ENCODE results near the gene DNHD1. TPM values are rescaled to one million over a fixed set of nuclear protein-coding genes. Genes with fewer than 3 reads are reported as not detected.

The DNHD1 gene
- total and polyA plus RNA-seq, 8 donors = 1.9 to 11.2 (median 3.5) TPM

DNA sequence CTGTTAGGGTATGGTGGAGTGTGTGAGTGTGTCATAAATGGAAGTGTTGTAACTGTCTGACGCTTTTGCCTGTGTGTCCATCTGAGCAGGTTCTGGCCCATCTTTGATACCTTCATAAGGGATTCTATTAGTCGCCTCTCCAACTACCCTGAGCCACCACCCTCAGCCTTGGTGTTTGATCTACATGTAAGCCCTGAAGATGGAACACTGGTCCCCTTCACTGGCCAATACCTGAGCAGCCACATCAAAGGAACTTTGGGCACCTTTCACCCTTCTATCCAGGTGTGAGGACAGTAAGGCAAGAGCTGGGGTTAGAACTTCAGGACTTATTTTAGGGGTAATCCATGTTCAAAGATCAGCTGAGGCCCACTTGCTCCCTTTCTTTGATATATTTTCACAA, 51.0 kb downstream of the DNHD1 start:
- WGBS, 2 donors = 92 to 98% methylated on average over 2 of the region's 2 CpGs
- H3K36me3 ChIP-seq = no peaks in the 10 kb centered on the region
- FAIRE-seq (no peak), ATAC-seq (no peak), DNase-seq (no peak)
- TF ChIP-seq, protein P1, sequence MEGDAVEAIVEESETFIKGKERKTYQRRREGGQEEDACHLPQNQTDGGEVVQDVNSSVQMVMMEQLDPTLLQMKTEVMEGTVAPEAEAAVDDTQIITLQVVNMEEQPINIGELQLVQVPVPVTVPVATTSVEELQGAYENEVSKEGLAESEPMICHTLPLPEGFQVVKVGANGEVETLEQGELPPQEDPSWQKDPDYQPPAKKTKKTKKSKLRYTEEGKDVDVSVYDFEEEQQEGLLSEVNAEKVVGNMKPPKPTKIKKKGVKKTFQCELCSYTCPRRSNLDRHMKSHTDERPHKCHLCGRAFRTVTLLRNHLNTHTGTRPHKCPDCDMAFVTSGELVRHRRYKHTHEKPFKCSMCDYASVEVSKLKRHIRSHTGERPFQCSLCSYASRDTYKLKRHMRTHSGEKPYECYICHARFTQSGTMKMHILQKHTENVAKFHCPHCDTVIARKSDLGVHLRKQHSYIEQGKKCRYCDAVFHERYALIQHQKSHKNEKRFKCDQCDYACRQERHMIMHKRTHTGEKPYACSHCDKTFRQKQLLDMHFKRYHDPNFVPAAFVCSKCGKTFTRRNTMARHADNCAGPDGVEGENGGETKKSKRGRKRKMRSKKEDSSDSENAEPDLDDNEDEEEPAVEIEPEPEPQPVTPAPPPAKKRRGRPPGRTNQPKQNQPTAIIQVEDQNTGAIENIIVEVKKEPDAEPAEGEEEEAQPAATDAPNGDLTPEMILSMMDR (IDR thresholded peaks at IDR 0.05) = no peak
- peaks cover 0 to 7% (median 4%) of the 10 kb centered on the region in 3 donors for H3K4me1 ChIP-seq
- H3K27ac ChIP-seq = no peak overlapping the region
- H3K27me3 ChIP-seq = no peaks in the 10 kb centered on the region
- no peak overlapping the region for H3K4me3 ChIP-seq
- no peaks in the 10 kb centered on the region for H3K9me3 ChIP-seq
- intact Hi-C loops (cut with DNase I) = loop anchor here in 1 of 3 donors (5.0 kb wide), 1 partner anchor 39 kb away; no protein-coding TSS in a partner anchor

DNA sequence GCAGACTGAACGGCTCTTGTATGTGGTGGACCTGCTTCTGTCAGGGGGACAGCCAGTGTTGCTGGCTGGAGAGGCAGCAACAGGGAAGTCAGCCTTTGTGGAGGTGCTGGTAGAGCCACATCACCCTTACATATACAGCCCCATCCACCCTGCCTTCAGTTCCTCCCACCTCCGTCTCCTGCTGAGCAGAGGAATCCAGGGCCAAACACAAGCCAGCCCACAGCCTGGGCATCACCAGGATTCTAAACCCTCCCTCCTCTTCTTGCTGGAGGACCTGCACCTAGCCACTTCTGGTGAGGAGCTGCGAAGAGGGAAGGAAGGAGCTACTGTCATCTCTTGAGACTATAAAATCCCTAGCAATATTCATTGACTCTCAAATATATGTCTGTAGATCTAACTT, 51.6 kb downstream of the DNHD1 start:
- Histone ChIP-seq H3K27ac (no peak overlapping the region), H3K4me1 (peaks cover 0 to 9% (median 4%) of the 10 kb centered on the region in 3 donors), H3K36me3 (no peaks in the 10 kb centered on the region), H3K9me3 (no peaks in the 10 kb centered on the region), H3K27me3 (no peaks in the 10 kb centered on the region), H3K4me3 (no peak overlapping the region)
- TF ChIP-seq, protein P1 (IDR thresholded peaks at IDR 0.05) = no peak
- WGBS, 2 donors = 86 to 92% methylated on average over 3 of the region's 3 CpGs
- DNase-seq = no peak
- intact Hi-C loops (cut with DNase I) = loop anchor here in 1 of 3 donors (5.0 kb wide), 1 partner anchor 39 kb away; no protein-coding TSS in a partner anchor
- ATAC-seq = no peak
- FAIRE-seq = no peak

DNA sequence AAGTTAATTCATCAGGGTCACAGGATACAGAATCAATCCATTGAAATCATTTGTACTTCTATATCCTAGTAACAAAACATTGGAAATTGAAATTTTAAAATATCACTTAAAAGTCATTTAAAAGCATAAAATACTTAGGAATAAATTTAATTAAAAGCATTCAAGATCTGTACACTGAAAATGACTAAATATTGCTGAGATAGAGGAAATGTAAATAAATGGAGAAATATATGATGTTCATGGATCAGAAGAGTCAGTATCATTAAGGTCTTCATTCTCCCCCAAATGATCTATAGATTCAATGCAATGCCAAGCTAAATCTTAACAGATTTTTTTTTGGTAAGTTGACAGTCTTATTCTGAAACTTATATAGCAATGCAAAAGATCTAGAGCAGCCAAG, 56.6 kb downstream of the DNHD1 start:
- Histone ChIP-seq H3K27ac (no peak overlapping the region), H3K36me3 (no peaks in the 10 kb centered on the region), H3K4me3 (no peak overlapping the region), H3K27me3 (no peaks in the 10 kb centered on the region), H3K4me1 (peaks cover 0 to 10% (median 0%) of the 10 kb centered on the region in 3 donors), H3K9me3 (no peaks in the 10 kb centered on the region)
- intact Hi-C loops (cut with DNase I) = no loop called here
- ATAC-seq = no peak
- FAIRE-seq = no peak
- TF ChIP-seq, protein P1 (IDR thresholded peaks at IDR 0.05) = no peak
- no peak for DNase-seq

DNA sequence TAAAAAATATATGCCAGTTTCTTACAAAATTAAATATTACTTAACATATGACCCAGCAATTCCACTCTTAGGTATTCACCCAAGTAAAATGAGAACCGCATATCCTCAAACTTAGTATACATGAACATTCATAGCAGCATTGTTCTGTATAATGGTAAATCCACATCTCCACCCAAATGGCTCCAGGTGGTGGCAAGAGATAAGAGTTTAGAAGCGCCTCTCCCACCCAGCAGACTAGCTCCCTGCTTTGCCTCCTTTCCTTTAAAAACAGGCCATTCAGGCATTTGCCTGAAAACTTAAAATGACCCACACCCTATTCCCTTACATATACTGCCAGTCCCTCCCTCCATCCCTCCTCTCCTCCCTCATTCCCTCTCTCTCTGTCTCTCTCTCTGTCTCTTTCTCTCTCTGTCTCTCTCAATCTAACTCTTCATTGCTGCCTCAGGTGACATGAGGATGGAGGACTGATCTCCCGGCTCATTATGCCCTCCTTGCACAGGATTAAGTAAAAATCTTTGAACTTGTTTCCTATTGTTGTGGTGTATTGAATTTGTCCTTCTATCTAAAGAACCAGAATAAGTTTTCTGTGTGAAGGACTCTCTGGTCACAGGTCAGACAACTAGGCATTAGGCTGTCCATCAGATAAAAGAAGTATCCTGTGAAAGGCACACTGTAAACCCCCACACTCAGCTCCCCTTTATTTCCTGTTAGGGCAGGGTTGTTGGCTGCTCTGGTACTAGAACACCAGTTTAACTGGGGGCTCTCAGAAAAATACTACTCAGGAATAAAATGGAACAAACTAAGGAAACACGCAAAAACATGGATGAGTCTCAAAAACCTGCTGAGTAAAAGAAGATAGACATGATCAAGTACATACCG, 58.0 kb downstream of the DNHD1 start:
- no peak overlapping the region for H3K4me3 ChIP-seq
- peaks cover 0 to 10% (median 0%) of the 10 kb centered on the region in 3 donors for H3K4me1 ChIP-seq
- intact Hi-C loops (cut with DNase I) = no loop called here
- ATAC-seq (no peak), FAIRE-seq (no peak), DNase-seq (no peak)
- H3K27ac ChIP-seq = no peak overlapping the region
- 90 to 98% methylated on average over 5 of the region's 5 CpGs for WGBS, 2 donors
- no peaks in the 10 kb centered on the region for H3K9me3 ChIP-seq
- TF ChIP-seq, protein P1 (IDR thresholded peaks at IDR 0.05) = no peak
- H3K27me3 ChIP-seq = no peaks in the 10 kb centered on the region
- no peaks in the 10 kb centered on the region for H3K36me3 ChIP-seq
